Neural progenitor cell (in vitro differentiated cells): ENCODE data around the gene MARCHF3.

ENCODE experiments used
- EZH2 ChIP-seq: fragments of 200-600 bp; sonication (generic); IDR thresholded peaks from 2 replicates; pipeline ENCODE4 v1.6.1; 2017; ENCODE audit warnings: antibody characterized with exemption, mild to moderate bottlenecking, moderate library complexity
- EZH2phosphoT487 ChIP-seq: fragments of 200-600 bp; sonication (generic); IDR thresholded peaks from 2 replicates; pipeline ENCODE4 v1.6.1; 2017; ENCODE audit warnings: antibody characterized with exemption
- TF ChIP-seq, protein P1 (sequence below): fragments of 200-600 bp; sonication (generic); IDR thresholded peaks from 2 replicates; pipeline ENCODE4 v1.5.1; 2017; ENCODE audit warnings: antibody characterized with exemption, mild to moderate bottlenecking

DNA sequence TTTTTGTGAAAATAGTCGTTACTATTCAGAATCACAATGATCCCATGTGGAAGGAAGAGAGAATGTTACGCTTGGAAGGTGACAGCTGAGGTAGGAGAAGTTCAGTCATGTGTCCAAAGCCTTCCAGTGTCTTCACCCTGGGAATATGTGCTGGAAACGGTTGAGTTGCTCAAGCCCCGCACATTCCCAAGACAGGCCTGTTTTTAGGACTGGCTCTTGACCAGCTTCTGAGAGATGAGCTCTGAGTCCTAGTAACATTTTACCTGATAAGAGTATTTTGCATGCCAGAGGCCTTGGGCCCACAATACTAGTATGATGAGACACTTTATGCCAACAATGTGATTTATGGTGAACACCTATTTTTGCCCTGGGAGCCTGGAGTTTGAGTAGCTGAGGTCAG lies 151.7 kb downstream of the MARCHF3 start:
- TF ChIP-seq, protein P1, sequence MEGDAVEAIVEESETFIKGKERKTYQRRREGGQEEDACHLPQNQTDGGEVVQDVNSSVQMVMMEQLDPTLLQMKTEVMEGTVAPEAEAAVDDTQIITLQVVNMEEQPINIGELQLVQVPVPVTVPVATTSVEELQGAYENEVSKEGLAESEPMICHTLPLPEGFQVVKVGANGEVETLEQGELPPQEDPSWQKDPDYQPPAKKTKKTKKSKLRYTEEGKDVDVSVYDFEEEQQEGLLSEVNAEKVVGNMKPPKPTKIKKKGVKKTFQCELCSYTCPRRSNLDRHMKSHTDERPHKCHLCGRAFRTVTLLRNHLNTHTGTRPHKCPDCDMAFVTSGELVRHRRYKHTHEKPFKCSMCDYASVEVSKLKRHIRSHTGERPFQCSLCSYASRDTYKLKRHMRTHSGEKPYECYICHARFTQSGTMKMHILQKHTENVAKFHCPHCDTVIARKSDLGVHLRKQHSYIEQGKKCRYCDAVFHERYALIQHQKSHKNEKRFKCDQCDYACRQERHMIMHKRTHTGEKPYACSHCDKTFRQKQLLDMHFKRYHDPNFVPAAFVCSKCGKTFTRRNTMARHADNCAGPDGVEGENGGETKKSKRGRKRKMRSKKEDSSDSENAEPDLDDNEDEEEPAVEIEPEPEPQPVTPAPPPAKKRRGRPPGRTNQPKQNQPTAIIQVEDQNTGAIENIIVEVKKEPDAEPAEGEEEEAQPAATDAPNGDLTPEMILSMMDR, result no peak
- TF ChIP-seq EZH2 (no peak), EZH2phosphoT487 (no peak)
